GM18861 (cell line): ENCODE data around the gene TBC1D22A.
A peak's percentile ranks its signal among the peaks of the same experiment; 100 is the strongest.
"Not testable (repeated sequence)": the region's sequence is repeated elsewhere in the genome, so short reads cannot be mapped to it uniquely, and the experiment has no call there.

Experiments used
- ATAC-seq: cut with Tn5 transposase; IDR thresholded peaks from one replicate; pipeline ENCODE4 v1.9.1; 2021; ENCODE audit not compliant: unreplicated experiment

The TBC1D22A gene

DNA sequence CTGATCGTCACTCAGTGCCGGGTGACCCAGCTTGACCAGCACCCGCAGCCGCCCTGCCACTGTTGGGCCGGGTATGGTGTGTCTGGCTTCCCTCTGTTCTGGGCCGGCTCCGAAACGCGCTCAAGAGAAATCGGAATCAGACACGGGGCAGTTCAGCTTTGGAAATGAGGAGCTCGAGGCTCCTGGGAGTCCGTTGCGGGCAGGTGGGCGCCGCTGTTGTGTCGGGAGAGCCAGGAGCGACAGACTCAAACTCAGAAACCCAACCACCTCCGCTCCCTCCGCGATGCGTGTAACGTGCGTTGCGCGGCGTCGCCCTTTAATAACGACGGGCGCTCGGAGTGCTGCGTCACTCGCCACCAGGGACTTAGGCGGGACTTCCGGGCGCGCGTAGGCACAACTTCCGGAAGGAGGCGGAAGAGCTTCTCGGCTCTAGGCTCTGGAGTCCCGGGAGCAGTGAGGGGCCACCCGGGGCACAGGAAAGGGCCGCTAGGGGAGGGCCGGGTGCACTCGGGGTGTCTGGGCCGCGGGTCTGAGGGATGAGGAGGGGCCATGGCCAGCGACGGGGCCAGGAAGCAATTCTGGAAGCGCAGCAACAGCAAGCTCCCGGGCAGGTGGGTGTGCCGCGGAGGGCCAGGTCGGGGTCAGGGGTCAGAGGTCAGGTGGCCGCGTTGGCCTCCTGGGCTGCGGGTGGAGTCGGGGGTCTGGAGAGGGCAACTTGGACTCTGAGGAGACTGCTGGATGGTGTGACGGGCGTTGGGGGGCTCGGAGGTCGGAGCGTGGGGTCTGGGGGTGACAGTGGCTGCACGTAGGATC is at the start of gene TBC1D22A:
TBC1D22A (plus strand) TSS at position 413 of the 813 bp plus-strand sequence; CDS start at position 550, 137 bp downstream.
- peak; percentile 55 for ATAC-seq

DNA sequence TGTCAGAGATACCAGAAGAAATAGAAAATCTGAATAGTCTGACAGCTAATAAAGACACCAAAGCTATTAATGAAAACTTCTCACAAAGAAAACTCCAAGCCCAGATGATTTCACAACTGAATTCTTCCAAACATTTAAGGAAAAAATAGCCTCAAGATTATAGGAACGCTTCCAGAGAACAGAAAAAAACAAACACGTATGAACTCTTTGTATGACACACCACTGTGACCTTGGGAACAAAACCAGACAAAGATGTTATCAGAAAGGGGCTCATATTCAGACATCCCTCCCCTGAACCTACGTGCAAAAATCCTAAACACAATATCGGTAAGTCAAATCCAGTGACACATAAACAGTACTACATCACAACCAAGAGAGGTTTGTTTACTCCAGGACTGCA is 47.9 kb upstream of the TBC1D22A start:
- ATAC-seq = no peak

DNA sequence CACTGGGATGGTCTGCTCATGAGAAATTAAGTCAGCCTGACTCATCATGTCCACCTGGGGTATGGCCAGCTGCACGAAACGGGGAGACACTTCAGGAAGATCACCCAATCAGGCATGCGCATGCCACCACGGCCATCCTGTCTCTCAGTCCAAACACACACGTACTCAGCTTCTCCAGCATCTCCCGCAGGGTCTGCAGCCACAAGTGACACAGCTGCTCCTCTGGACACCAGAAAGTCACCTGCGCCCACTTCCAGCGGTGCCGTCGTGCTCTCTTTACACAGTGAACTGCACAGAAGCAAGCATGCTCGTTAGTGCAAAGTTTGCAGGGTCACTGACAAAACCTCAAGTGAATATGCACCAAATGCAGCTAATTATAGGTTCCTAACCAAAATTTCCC is 42.5 kb upstream of the TBC1D22A start:
- ATAC-seq = no peak

DNA sequence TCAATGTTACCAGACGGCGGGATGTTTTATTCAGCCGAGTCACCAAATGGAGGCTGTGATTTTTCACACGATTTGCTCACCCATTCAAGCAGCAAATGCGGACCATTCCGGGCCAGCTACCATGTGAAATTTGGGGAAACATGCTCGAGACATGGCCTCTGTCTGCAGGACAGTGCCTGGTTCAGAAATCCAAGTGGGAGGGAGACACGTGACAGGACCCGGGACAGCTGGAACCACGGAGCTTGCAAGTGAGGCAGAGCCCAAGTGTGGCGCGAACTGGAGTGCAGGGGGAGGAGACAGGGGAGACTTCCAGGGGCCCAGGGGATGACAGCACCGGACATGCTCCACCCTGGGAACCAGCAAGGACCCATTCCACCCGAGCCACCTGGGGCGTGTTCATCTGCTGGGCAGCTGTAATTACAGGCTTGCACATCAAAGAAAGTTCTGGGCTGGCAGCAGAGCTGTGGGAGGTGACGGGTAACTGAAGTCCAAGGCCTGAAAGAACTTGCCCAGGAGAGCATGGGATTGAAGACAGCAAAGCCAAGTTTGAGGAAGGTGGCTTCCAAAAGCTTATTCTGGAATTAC is 40.9 kb upstream of the TBC1D22A start:
- ATAC-seq = no peak

GRCh38 chr22:46723882-46724281 is 38.6 kb upstream of the TBC1D22A start:
- ATAC-seq = no peak

DNA sequence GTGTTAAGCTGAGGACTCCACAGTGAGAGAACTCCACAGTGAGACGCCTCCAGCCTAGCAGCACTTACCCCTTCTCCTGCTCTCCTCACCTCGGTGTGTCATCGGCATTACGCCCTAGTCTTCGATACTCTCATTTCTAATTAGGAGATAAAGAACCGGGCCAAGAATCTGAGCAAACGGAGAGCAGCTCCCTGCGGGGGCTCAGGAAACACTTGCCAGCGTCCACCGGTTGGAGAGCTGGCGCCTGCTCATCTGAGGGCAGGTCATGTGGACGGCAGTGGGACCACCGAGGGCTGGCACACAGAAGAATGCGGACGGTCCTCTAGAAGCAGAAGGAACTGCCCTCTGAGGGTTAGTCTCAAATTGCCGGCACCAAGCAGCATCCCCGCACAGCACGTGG is 37.4 kb upstream of the TBC1D22A start:
- ATAC-seq = no peak

DNA sequence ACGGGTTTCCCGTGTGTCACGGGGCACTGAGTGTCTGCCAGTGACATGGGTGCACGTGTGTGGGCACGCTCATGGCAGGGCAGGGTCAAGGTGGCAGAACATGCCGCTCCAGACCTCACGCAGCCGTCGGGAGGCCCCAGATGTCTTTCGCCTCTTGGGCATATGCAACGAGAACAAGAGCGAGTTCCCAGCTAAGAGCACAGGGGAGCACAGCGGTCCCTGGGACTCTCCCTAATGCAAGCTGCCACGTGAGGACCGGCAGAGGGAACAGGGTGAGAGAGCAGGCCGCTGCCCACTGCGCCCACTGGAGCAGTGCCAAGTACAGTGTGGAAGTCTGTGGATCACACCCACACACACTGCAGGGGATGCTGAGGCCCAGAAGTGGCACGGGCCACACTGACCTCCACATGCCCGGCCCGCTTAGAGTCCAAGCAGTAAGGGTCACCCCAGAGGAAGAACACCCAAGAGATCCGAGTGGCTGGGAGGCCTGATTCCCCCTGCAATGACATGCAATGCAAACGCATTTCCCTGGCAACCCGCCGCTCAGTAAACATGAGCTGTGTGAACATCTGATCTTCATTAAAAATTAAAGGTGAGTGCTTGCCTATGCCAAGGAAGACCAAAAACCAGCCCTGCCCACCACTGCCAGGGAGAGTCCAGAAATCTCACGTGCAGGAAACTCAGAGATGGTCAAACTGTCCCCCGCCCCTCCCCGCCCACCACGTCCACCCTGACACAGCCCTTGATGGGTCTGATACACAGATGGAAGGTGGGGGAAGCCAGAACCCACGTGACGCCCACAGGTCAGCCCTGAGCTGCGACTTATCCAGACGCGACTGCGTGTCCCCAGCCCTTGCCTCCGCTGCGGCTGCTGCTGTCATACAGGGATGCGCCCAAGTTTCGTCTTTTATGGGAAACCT is 36.1 kb upstream of the TBC1D22A start:
- ATAC-seq = no peak

DNA sequence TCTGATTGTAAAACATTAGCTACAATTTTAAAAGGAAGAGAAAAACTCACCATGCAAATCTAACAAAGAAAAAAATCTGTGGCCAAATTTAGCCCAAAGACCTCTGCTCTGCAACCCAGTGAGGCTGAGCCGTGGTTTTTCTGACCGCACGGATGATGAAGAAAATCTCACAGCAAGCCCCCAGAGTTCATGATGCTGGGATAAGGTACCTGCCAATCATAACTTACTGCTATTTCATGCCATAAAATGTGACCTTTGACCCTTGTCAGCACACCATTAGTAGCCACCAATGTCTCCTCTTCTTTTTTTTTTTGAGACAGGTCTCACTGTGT is 35.5 kb upstream of the TBC1D22A start:
- ATAC-seq = no peak

GRCh38 chr22:46727813-46728364 is 34.6 kb upstream of the TBC1D22A start:
- no peak for ATAC-seq

- no peak for ATAC-seq
These were observed 34.0 kb upstream of the TBC1D22A start for GRCh38 chr22:46728470-46728869.

GRCh38 chr22:46730568-46731245 is 31.7 kb upstream of the TBC1D22A start:
- ATAC-seq = no peak

GRCh38 chr22:46731246-46732040 is 31.0 kb upstream of the TBC1D22A start:
- ATAC-seq = no peak

DNA sequence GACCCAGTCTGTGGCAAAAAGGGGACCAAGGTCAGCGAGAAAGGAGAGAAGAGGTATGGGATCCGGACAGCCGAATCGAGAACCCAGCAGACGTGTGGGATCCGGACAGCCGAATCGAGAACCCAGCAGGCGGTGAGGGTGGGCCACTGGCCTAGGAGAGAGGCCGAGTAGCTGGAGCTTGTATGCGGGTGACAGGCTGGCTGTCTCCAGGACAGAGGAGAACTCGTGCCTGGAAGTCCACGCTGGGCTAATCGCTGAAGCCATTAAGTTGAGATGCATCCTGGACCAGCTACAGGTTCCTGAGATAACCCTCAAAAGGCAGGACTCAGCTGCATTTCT is 30.4 kb upstream of the TBC1D22A start:
- ATAC-seq = no peak

- no peak for ATAC-seq
These were observed 29.9 kb upstream of the TBC1D22A start for GRCh38 chr22:46732513-46732912.

DNA sequence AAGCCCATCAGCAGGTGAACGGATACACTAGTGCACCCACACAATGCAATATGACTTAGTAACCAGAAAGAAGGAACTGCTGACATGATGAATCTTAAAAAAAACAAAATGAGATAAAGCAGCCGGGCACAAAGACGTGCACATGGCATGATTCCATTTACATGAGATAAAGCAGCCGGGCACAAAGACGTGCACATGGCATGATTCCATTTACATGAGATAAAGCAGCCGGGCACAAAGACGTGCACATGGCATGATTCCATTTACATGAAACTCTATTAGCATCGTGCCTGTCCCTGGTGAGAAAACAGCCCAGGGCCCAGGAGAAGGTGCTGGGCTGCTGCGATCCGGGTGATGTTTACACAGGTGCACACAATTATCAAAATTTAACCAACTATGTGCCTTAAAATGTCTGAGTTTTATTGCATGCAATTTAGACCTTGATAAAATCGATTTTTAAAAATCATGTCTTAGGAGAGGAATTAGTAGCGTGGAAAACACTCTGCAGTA is 28.2 kb upstream of the TBC1D22A start:
- not testable (repeated sequence) for ATAC-seq

- no peak for ATAC-seq
These were observed 27.5 kb upstream of the TBC1D22A start for GRCh38 chr22:46734830-46735453.

DNA sequence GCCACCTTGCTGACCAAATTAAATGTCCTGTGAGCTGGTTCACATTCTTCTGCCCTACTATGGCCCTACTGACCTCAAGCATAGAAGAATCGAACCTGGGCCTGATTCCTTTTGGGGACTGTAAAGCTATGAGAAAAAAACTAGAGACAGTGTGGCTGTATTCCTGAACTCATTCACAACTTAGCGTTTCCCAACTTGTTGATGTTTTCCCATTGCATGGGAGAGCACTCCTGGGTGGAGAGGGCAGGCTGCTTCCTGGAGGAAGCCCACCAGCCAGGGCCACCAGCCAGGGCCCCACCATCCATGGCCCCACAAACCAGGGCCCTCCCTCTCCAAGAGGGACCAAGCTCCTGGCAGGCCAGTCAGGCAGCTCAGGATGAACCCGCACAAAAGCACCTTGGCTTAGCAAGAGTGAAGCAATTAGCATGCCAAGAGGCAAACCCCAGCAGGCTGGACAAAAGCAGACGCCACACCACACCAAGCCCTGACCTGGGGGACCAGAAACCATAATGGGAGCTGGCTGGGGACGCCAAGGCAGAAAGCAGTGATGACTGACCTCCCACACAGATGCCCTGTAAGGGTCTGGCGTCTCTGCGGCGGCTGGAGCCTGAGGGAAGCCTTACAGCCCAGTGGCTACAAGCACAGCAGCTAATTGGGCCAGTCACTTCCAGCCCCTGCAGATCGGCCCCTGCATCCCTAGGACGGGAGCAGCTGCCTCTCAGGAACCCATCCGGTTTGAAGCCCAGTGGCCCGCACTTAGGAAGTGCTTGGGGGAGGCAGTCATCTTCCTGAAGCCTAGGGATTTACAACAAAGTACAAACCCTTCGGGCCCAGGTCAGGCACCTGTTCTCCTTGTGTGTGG is 26.5 kb upstream of the TBC1D22A start:
- no peak for ATAC-seq

DNA sequence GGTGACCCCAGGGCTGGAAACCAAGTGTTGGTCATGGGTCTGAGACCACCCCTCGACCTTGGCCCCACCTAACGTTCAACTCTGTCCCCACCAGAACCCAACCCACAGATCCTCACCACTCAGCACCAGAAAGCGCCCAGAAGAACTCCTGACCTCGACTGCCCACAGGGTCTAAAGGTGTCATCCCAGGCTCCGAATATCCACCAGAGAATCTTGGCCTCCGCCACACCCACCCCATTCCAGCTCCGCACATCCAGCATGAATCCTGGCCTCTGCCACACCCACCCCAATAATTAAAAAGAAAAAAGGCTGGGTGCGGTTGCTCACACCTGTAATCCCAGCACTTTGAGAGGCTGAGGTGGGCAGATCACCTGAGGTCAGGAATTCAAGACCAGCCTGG is 25.7 kb upstream of the TBC1D22A start:
- ATAC-seq = no peak
